Astrocyte (in vitro differentiated cells and primary cell): ENCODE data around the gene PCSK2.

Experiments
- EZH2 ChIP-seq: IDR thresholded peaks from 2 replicates; pipeline ENCODE4 v1.6.1; 2012; ENCODE audit warnings: mild to moderate bottlenecking, low read length, inconsistent platforms; ENCODE audit not compliant: insufficient read depth
- TF ChIP-seq, protein P1 (sequence below): IDR thresholded peaks from 2 replicates; pipeline ENCODE4 v1.5.1; 2011; ENCODE audit warnings: low read depth, mild to moderate bottlenecking, inconsistent platforms, low read length, moderate library complexity; ENCODE audit not compliant: insufficient read depth

DNA sequence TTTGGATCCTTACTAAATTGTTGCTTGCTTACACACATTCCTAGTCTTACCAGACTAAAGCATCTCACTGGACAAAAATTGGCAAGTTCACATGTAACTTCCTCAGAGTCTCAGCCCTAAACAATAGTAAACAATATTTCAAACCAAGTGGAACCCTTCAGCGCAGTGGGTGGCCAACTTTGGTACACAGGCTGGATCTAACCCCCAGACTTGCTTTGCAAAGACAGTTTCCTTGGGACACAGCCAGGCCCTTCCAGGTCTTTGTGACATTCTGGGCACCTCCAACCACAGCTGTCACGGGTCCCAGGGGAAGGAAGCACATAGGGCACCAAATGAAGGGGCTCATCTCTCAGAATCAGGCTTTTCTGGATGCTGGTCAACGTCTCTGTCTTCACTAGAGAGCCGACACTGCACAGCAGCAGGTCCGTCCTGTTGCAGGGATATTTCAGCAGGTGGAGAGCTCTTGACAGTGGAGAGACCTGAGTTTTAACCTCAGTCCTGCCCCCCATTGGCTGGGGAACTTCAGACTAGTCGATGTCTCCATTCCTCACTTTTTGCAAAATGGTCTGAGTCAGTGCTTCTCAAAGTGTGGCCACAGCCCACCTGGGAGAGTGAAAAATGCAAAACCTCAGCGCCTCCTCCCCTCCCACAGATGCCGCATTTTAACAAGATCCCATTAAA lies 212.9 kb downstream of the PCSK2 start:
- no peak for TF ChIP-seq EZH2
- TF ChIP-seq, protein P1, sequence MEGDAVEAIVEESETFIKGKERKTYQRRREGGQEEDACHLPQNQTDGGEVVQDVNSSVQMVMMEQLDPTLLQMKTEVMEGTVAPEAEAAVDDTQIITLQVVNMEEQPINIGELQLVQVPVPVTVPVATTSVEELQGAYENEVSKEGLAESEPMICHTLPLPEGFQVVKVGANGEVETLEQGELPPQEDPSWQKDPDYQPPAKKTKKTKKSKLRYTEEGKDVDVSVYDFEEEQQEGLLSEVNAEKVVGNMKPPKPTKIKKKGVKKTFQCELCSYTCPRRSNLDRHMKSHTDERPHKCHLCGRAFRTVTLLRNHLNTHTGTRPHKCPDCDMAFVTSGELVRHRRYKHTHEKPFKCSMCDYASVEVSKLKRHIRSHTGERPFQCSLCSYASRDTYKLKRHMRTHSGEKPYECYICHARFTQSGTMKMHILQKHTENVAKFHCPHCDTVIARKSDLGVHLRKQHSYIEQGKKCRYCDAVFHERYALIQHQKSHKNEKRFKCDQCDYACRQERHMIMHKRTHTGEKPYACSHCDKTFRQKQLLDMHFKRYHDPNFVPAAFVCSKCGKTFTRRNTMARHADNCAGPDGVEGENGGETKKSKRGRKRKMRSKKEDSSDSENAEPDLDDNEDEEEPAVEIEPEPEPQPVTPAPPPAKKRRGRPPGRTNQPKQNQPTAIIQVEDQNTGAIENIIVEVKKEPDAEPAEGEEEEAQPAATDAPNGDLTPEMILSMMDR: no peak
